HG03039 (cell line): Measurements from ENCODE around the gene LRRC3.

Experiments used
- ATAC-seq: cut with Tn5 transposase; IDR thresholded peaks from one replicate; pipeline ENCODE4 v1.9.1; 2021; ENCODE audit warnings: mild to moderate bottlenecking, moderate library complexity; ENCODE audit not compliant: unreplicated experiment

The LRRC3 gene

DNA sequence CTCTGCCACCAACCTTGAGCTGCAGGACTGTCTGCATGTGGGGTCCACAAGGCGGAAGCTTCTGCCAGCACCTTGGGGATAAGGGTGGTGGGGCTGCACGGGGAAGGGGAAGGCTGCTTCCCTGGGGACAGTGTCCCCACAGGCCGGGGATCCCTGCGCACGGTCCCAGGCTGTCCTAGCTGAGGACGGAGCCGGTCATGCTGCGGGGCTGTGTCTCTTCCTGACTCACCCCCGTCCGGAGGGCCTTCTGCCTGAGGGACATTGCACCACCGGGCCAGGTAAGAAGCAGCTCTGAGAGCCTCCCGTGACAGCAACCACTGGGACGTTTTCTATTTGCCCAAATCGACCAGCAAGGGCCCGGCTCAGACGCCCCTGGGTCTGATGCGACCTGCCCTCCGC lies 54.8 kb downstream of the LRRC3 start:
- ATAC-seq, result no peak

GRCh38 chr21:44510508-44511218 lies 55.4 kb downstream of the LRRC3 start:
- ATAC-seq, result no peak

- ATAC-seq, result no peak
Observed at GRCh38 chr21:44511219-44511937, 56.1 kb downstream of the LRRC3 start.
